Panc1 (cell line): ENCODE results near the gene C11orf42. TPM values are rescaled to one million over a fixed set of nuclear protein-coding genes. Genes with fewer than 3 reads are reported as not detected.

Experiments used
- ATAC-seq: fragments of 200-7000 bp; cut with Tn5 transposase; 2 replicates; pipeline ENCODE4 v1.9.1; 2020; ENCODE audit warnings: mild to moderate bottlenecking, moderate library complexity
- BruUV-seq: library from RNA; stranded (reverse); fragments of 400-500 nt; replicated peaks from 2 replicates; lab custom pipeline; 2021; lab: Mats Ljungman, UMichigan
- CTCF ChIA-PET: fragments of 300-600 bp; sonication (Branson Sonifier 250); formaldehyde crosslinking; loops from one replicate; lab custom pipeline; 2022; ENCODE audit warnings: antibody characterized with exemption; lab: Charles Lee
- POLR2A ChIA-PET: fragments of 300-600 bp; sonication (Branson Sonifier 250); formaldehyde crosslinking; loops from one replicate; lab custom pipeline; 2022; ENCODE audit warnings: antibody characterized with exemption; lab: Charles Lee
- DNase-seq: peaks from one replicate; pipeline ENCODE4 v3.0.0-alpha.2; 2010; ENCODE audit warnings: low read depth, low spot score
- H3K27ac ChIP-seq: 2 replicates; pipeline ENCODE4 v1.5.1; 2011; ENCODE audit warnings: mild to moderate bottlenecking, low read length, inconsistent platforms
- H3K27me3 ChIP-seq: fragments of 200-500 bp; sonication (Bioruptor generic); 2 replicates; pipeline ENCODE4 v1.6.0; 2014; ENCODE audit warnings: low read length, inconsistent platforms; ENCODE audit not compliant: control insufficient read depth, insufficient read depth
- H3K36me3 ChIP-seq: fragments of 200-500 bp; sonication (Bioruptor generic); 2 replicates; pipeline ENCODE4 v1.5.1; 2014; ENCODE audit warnings: inconsistent platforms, mild to moderate bottlenecking, low read length, moderate library complexity; ENCODE audit not compliant: control insufficient read depth, insufficient read depth
- H3K4me1 ChIP-seq: 2 replicates; pipeline ENCODE4 v1.5.1; 2011; ENCODE audit warnings: inconsistent platforms, mild to moderate bottlenecking, low read length, moderate library complexity; ENCODE audit not compliant: control insufficient read depth, insufficient read depth
- H3K4me3 ChIP-seq, 2 experiments: 2 replicates each; pipeline ENCODE4 v1.5.1; 2011 to 2012; ENCODE audit warnings: low read depth in 2 of 2, low read length in 2 of 2, mild to moderate bottlenecking in 2 of 2, inconsistent platforms in 1 of 2, moderate library complexity in 1 of 2
- H3K9me3 ChIP-seq: fragments of 200-500 bp; sonication (Bioruptor generic); 2 replicates; pipeline ENCODE4 v1.5.1; 2014; ENCODE audit warnings: low read depth, mild to moderate bottlenecking, inconsistent platforms, low read length, moderate library complexity; ENCODE audit not compliant: control insufficient read depth, insufficient read depth
- POLR2AphosphoS5 ChIP-seq: IDR thresholded peaks from 2 replicates; pipeline ENCODE4 v1.6.1; 2012; ENCODE audit warnings: mild to moderate bottlenecking, low read depth, low read length, moderate library complexity
- SIN3A ChIP-seq: IDR thresholded peaks from 2 replicates; pipeline ENCODE4 v1.6.1; 2012; ENCODE audit warnings: low read depth, mild to moderate bottlenecking, low read length, moderate library complexity, borderline replicate concordance; ENCODE audit not compliant: insufficient read depth
- TCF7L2 ChIP-seq: IDR thresholded peaks from 2 replicates; pipeline ENCODE4 v1.6.1; 2011; ENCODE audit warnings: mild to moderate bottlenecking, low read depth, low read length, inconsistent platforms
- in situ Hi-C: cut with HindIII; loops from 2 replicates; pipeline ENCODE4 v1.10.0; 2016; ENCODE audit warnings: low sequenced_read_pairs, low pct_unique_long_range_greater_than_20kb
- intact Hi-C: fragments of 100-400 bp; cut with micrococcal nuclease; formaldehyde crosslinking; loops from one replicate; pipeline ENCODE4 v1.10.0; 2022; ENCODE audit not compliant: unreplicated experiment
- total RNA-seq: library from RNA; stranded (reverse); gene quantifications from one replicate; pipeline ENCODE4 v1.2.1, GENCODE V29; 2021; ENCODE audit not compliant: unreplicated experiment
- TF ChIP-seq, protein P1 (sequence below), 2 experiments: IDR thresholded peaks; 2 replicates each; pipeline ENCODE4 v1.6.1; 2011 to 2012; ENCODE audit warnings: low read depth in 2 of 2, control low read depth in 1 of 2, low read length in 1 of 2, mild to moderate bottlenecking in 1 of 2, moderate library complexity in 1 of 2; ENCODE audit not compliant: insufficient read depth in 1 of 2
- TF ChIP-seq, protein P2 (sequence below): fragments of 450-650 bp; IDR thresholded peaks from 2 replicates; pipeline ENCODE4 v1.5.1; 2017; ENCODE audit warnings: mild to moderate bottlenecking

Gene C11orf42
- total RNA-seq, 1 experiment from 2014 or later = not detected

GRCh38 chr11:6229911-6230310 is 24.6 kb downstream of the C11orf42 start:
- H3K36me3 ChIP-seq = no peaks in the 10 kb centered on the region; the same call in 1 of the 2 replicates
- BruUV-seq = no TSS peak
- peaks cover 11% of the 10 kb centered on the region for H3K4me1 ChIP-seq
- intact Hi-C loops (no loop called here), in situ Hi-C loops (no loop called here)
- H3K9me3 ChIP-seq = no peaks in the 10 kb centered on the region
- no peaks in the 10 kb centered on the region for H3K27me3 ChIP-seq
- no peak for DNase-seq
- no peak overlapping the region for H3K27ac ChIP-seq
- ChIA-PET POLR2A (no interaction called here), CTCF (interaction anchor here (0.6 kb wide), 1 partner anchor 80 kb away, joined by 4 read pairs; no protein-coding TSS in a partner anchor)
- ATAC-seq = no peak
- TF ChIP-seq POLR2AphosphoS5 (no peak), SIN3A (no peak), TCF7L2 (no peak)
- TF ChIP-seq, protein P1, sequence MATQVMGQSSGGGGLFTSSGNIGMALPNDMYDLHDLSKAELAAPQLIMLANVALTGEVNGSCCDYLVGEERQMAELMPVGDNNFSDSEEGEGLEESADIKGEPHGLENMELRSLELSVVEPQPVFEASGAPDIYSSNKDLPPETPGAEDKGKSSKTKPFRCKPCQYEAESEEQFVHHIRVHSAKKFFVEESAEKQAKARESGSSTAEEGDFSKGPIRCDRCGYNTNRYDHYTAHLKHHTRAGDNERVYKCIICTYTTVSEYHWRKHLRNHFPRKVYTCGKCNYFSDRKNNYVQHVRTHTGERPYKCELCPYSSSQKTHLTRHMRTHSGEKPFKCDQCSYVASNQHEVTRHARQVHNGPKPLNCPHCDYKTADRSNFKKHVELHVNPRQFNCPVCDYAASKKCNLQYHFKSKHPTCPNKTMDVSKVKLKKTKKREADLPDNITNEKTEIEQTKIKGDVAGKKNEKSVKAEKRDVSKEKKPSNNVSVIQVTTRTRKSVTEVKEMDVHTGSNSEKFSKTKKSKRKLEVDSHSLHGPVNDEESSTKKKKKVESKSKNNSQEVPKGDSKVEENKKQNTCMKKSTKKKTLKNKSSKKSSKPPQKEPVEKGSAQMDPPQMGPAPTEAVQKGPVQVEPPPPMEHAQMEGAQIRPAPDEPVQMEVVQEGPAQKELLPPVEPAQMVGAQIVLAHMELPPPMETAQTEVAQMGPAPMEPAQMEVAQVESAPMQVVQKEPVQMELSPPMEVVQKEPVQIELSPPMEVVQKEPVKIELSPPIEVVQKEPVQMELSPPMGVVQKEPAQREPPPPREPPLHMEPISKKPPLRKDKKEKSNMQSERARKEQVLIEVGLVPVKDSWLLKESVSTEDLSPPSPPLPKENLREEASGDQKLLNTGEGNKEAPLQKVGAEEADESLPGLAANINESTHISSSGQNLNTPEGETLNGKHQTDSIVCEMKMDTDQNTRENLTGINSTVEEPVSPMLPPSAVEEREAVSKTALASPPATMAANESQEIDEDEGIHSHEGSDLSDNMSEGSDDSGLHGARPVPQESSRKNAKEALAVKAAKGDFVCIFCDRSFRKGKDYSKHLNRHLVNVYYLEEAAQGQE (IDR thresholded peaks at IDR 0.05; ENCODE audit: insufficient read depth in 1 of 2, low read depth in 2 of 2, low read length in 1 of 2) = no peak
- TF ChIP-seq, protein P2, sequence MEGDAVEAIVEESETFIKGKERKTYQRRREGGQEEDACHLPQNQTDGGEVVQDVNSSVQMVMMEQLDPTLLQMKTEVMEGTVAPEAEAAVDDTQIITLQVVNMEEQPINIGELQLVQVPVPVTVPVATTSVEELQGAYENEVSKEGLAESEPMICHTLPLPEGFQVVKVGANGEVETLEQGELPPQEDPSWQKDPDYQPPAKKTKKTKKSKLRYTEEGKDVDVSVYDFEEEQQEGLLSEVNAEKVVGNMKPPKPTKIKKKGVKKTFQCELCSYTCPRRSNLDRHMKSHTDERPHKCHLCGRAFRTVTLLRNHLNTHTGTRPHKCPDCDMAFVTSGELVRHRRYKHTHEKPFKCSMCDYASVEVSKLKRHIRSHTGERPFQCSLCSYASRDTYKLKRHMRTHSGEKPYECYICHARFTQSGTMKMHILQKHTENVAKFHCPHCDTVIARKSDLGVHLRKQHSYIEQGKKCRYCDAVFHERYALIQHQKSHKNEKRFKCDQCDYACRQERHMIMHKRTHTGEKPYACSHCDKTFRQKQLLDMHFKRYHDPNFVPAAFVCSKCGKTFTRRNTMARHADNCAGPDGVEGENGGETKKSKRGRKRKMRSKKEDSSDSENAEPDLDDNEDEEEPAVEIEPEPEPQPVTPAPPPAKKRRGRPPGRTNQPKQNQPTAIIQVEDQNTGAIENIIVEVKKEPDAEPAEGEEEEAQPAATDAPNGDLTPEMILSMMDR = no peak
- no peak overlapping the region for H3K4me3 ChIP-seq

GRCh38 chr11:6232899-6233298 is 27.5 kb downstream of the C11orf42 start:
- no TSS peak for BruUV-seq
- CTCF ChIA-PET = no interaction called here
- Histone ChIP-seq H3K27ac (no peak overlapping the region), H3K4me3 (no peak overlapping the region), H3K27me3 (peaks cover 3% of the 10 kb centered on the region; the same call in 1 of the 2 replicates), H3K9me3 (no peaks in the 10 kb centered on the region), H3K36me3 (no peaks in the 10 kb centered on the region; the same call in 1 of the 2 replicates), H3K4me1 (peaks cover 11% of the 10 kb centered on the region)
- DNase-seq (no peak), ATAC-seq (no peak)
- intact Hi-C loops = no loop called here
- POLR2A ChIA-PET = no interaction called here
- in situ Hi-C loops = no loop called here
- TF ChIP-seq, protein P2 = no peak
- TF ChIP-seq, protein P1 (IDR thresholded peaks at IDR 0.05; ENCODE audit: insufficient read depth in 1 of 2, low read depth in 2 of 2, low read length in 1 of 2) = no peak
- no peak for TF ChIP-seq TCF7L2
